ENCODE measurements around the gene SLC19A1.

SLC19A1 gene

DNA sequence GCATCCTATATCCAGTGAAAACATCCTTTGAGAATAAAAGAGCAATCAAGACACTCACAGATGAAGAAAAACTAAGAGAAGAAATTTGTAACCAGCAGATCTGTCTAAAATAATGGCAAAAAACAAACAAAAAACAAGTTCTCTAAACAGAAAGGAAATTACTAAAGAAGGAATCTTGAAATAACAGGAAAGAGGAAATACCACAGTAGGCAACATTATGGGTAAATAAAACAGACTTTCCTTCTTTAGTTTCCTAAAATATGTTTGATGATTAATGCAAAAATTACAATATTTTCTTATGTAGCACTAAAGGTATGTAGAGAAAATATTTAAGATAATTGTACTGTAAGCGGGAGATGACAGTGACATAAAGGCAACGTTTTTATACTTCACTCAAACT, 23.5 kb downstream of the SLC19A1 start:
- Histone ChIP-seq H3K36me3 (ENCODE audit: control insufficient read depth, insufficient read depth, low read length) (peaks cover 4% of the 10 kb centered on the region), H3K27me3 (ENCODE audit: control insufficient read depth, insufficient read depth, low read length) (no peaks in the 10 kb centered on the region), H3K27ac (ENCODE audit: low read depth, low read length) (no peak overlapping the region), H3K4me1 (ENCODE audit: control insufficient read depth, insufficient read depth, low read length) (no peaks in the 10 kb centered on the region), H3K9ac (ENCODE audit: low read length) (no peak overlapping the region), H3K4me3 (ENCODE audit: low read length) (no peak overlapping the region)

DNA sequence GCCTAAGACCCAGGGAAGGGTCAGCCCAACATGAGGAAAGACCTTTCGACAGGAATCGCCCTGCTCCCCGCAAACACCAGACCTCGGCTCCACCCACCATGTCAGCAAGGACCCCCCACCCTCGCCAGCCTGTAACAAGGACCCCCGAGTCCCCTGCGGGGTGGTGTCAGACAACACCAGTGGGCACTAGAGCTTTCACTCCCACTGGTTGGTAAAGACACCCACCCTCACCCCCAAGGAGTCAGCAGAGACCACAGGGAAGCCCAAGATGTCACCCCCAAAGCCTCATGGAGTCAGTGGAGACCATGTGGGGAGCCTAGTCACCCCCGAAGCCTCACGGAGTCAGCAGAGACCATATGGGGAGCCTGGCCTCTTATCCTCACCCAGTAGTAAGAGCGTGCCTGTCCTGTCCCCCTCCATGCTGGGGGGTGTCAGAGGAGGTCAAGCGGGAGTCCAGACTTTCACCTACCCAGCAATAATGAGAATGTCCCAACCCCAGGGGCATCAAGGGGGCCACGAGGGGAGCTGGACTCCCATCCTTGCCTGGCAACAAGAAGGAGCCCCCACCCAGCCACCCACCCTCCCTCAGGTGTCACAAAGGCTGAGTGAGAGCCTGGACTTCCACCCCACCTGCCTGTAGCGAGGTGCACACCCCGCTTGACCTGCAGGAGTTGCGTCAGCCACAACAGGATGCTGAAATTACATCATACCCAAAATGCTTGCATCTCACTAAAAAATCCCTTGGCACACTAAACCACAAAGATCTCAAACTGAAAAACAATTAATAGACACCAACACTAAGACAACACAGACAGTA, 24.8 kb downstream of the SLC19A1 start:
- no peak overlapping the region for H3K27ac ChIP-seq (ENCODE audit: low read depth, low read length)
- no peaks in the 10 kb centered on the region for H3K4me1 ChIP-seq (ENCODE audit: control insufficient read depth, insufficient read depth, low read length)
- no peak overlapping the region for H3K9ac ChIP-seq (ENCODE audit: low read length)
- peaks cover 4% of the 10 kb centered on the region for H3K36me3 ChIP-seq (ENCODE audit: control insufficient read depth, insufficient read depth, low read length)
- H3K4me3 ChIP-seq (ENCODE audit: low read length): no peak overlapping the region
- no peaks in the 10 kb centered on the region for H3K27me3 ChIP-seq (ENCODE audit: control insufficient read depth, insufficient read depth, low read length)

DNA sequence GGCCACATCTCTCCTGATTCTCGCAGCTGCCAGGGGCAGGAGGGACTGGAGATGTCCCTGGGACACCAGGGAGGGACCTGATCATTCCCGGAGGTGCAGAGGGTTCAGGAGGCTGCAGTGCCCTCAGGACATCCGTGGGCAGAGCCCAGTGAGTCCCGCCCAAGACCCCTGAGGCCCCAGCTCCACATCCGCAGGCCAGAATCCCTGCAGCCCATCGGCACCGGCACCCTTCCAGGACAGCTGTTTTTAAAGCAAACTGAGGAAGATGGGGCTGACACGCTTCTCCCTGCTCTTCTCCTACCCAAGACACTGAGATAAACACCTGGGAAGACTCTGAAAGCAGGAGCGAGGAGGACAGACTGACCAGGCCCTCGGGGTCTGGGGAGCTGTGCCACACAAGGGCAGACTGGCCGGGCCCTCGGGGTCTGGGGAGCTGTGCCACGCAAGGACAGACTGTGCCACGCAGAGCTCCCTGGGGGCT, 25.5 kb downstream of the SLC19A1 start:
- no peaks in the 10 kb centered on the region for H3K27me3 ChIP-seq (ENCODE audit: control insufficient read depth, insufficient read depth, low read length)
- no peak overlapping the region for H3K27ac ChIP-seq (ENCODE audit: low read depth, low read length)
- H3K9ac ChIP-seq (ENCODE audit: low read length): no peak overlapping the region
- H3K4me1 ChIP-seq (ENCODE audit: control insufficient read depth, insufficient read depth, low read length): no peaks in the 10 kb centered on the region
- H3K4me3 ChIP-seq (ENCODE audit: low read length): no peak overlapping the region
- H3K36me3 ChIP-seq (ENCODE audit: control insufficient read depth, insufficient read depth, low read length): peaks cover 4% of the 10 kb centered on the region

DNA sequence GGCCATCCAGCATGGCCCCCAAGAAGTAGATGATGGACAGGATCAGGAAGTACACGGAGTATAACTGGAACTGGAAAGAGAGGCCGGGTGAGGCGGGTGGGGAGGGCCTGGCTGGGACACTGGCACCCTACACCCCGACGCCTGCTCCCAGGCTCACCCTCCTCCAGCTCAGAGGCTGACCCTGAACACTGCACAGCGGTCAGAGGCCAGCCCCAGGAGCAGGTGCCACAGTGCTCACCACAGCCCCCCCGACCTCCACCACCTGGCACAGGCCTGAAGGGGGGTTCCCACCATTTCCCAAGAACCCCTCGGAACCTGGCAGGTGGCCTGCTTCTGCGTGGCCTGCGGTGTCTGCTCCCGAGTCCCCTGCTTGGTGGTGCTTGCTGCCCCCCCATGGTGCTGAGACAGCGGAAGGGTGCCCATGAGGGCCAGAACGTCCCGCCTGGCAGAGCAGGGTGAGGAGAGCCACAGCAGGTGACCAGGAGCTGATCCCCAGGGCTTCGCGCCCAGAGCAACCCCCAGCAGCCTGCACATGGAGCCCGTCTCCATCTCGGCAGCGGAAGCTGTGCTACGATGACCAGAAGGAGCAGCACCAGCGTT, 26.1 kb downstream of the SLC19A1 start:
- Histone ChIP-seq H3K36me3 (ENCODE audit: control insufficient read depth, insufficient read depth, low read length) (peaks cover 6% of the 10 kb centered on the region), H3K4me3 (ENCODE audit: low read length) (no peak overlapping the region), H3K27me3 (ENCODE audit: control insufficient read depth, insufficient read depth, low read length) (no peaks in the 10 kb centered on the region), H3K4me1 (ENCODE audit: control insufficient read depth, insufficient read depth, low read length) (no peaks in the 10 kb centered on the region), H3K9ac (ENCODE audit: low read length) (no peak overlapping the region), H3K27ac (ENCODE audit: low read depth, low read length) (no peak overlapping the region)

DNA sequence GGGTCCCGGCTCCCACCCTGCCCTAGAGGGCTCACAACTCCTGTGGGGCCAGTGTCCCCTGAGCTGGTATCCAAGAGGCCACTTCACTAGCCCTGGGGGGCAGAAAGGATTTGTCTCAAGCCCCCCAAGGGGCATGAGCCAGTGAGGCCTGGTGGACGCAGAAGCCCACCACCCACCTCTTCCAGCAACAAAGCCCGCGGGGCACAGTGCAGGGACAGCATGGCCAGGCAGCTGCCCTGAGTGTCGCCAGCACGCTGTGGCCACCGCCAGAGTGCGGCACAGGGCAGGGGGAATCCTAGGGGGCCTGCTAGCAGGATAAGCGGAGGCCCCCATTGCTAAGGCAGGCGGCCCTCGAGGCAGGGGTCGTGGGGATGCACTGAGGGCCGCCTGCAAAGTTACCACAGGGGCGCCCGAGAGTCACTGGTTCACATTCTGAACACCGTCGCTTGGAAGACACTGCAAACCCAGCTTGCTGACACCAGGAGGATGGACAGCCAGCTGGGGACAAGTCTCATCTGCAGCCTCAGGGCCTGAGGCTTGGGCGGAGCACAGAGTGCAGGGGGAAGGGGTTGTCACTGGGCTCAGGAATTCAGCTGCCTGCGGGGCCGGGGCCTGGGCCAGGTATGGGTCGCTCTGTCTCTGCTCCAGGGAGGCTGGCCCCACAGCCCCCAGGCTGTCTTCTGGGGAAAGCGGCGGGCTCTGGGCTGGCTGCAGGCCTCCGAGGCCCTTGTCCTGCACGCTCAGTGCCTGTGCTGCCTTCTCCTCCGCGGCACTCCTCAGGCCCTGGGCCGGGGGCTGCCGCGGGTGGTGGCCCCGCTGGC, 26.8 kb downstream of the SLC19A1 start:
- Histone ChIP-seq H3K9ac (ENCODE audit: low read length) (no peak overlapping the region), H3K27me3 (ENCODE audit: control insufficient read depth, insufficient read depth, low read length) (no peaks in the 10 kb centered on the region), H3K27ac (ENCODE audit: low read depth, low read length) (no peak overlapping the region), H3K4me3 (ENCODE audit: low read length) (no peak overlapping the region), H3K4me1 (ENCODE audit: control insufficient read depth, insufficient read depth, low read length) (no peaks in the 10 kb centered on the region), H3K36me3 (ENCODE audit: control insufficient read depth, insufficient read depth, low read length) (peaks cover 5% of the 10 kb centered on the region)

DNA sequence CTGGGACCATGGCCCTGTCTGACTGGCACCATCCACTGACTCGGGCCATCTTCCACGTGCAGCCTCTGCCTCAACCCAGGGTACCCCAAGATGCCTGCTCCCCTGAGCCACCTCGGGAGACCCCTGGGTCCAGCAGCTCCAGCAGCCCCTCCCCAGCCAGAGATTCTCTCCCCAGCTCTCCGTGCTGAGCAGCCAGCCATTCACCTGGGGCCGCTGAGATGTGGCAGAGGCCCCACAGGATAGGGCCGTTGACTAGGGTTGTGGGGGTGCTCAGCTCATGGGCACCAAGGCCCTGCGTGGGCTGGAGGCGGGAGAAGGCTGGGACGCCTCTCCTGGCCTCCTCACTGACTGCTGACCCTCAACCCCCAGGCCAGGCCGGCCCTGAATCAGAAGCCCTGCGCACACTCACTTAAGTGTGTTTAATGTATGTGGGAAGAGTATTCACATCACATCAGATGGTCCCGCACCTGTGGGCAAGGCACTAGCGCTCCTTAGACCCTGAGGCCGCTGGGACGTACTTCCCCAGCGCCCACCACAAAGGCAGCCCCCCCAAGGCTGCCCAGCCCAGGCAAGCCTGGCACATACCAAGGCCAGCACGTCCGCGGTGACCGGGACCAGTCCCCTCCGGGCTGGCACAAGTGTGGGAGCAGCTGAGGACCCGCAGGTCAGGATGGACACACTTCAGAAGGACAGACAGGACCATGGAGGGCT, 27.8 kb downstream of the SLC19A1 start:
- Histone ChIP-seq H3K9ac (ENCODE audit: low read length) (no peak overlapping the region), H3K4me3 (ENCODE audit: low read length) (no peak overlapping the region), H3K27ac (ENCODE audit: low read depth, low read length) (no peak overlapping the region), H3K36me3 (ENCODE audit: control insufficient read depth, insufficient read depth, low read length) (peaks cover 3% of the 10 kb centered on the region), H3K4me1 (ENCODE audit: control insufficient read depth, insufficient read depth, low read length) (no peaks in the 10 kb centered on the region), H3K27me3 (ENCODE audit: control insufficient read depth, insufficient read depth, low read length) (no peaks in the 10 kb centered on the region)

DNA sequence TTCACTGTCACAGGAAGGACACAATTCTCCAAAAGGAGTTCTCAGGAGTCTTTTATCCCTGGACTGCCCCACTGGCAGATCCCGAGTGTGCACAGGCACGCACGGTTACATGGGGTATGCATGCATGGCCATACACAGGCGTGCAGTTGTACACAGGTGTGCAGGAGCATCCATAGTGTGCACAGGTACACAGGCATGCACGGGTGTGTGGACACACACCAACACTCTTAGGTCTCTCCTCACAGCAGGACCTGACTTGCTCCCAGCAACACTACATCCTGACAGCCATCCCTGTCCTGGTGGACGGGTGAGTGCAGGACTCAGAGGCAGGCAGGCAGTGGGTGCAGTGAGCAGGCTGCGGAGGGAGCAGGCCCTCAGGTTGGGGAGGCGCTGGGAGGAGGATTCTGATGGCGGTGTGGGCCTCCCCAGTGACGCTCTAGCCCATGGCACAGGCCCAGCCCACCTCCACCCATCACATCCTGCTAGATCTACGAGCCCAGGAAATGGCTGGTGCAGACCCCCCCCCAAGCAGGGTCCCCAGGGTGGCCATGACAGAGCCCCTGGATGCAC, 28.4 kb downstream of the SLC19A1 start:
- H3K4me1 ChIP-seq (ENCODE audit: control insufficient read depth, insufficient read depth, low read length): no peaks in the 10 kb centered on the region
- no peak overlapping the region for H3K9ac ChIP-seq (ENCODE audit: low read length)
- peaks cover 2% of the 10 kb centered on the region for H3K36me3 ChIP-seq (ENCODE audit: control insufficient read depth, insufficient read depth, low read length)
- H3K27me3 ChIP-seq (ENCODE audit: control insufficient read depth, insufficient read depth, low read length): no peaks in the 10 kb centered on the region
- no peak overlapping the region for H3K4me3 ChIP-seq (ENCODE audit: low read length)
- no peak overlapping the region for H3K27ac ChIP-seq (ENCODE audit: low read depth, low read length)

DNA sequence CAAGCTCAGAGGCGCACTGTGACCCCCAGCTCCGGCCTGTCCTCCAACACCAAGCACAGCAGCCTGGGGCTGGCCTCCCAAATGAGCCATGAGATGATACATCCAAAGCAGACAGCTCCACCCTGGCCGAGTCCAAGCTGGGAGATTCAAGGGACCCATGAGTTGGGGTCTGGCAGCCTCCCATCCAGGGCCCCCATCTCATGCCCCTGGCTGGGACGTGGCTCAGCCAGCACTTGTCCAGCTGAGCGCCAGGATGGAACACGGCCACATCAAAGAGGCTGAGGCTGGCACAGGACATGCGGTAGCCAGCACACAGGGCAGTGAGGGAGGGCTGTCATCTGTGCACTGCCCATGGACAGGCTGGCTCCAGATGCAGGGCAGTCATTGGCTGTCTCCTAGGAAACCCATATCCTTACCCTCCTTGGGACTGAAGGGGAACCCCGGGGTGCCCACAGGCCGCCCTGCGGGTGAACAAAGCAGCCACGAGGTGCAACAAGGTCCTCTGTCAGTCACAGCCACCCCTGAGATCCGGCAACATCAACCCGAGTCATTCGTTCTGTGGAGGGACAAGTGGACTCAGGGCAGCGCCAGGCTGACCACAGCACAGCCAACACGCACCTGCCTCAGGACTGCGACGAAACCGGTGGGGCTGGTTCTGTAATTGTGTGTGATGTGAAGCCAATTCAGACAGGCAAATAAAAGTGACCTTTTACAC, 29.1 kb downstream of the SLC19A1 start:
- no peak overlapping the region for H3K27ac ChIP-seq (ENCODE audit: low read depth, low read length)
- H3K27me3 ChIP-seq (ENCODE audit: control insufficient read depth, insufficient read depth, low read length): no peaks in the 10 kb centered on the region
- H3K4me3 ChIP-seq (ENCODE audit: low read length): no peak overlapping the region
- H3K36me3 ChIP-seq (ENCODE audit: control insufficient read depth, insufficient read depth, low read length): peaks cover 2% of the 10 kb centered on the region
- H3K9ac ChIP-seq (ENCODE audit: low read length): no peak overlapping the region
- no peaks in the 10 kb centered on the region for H3K4me1 ChIP-seq (ENCODE audit: control insufficient read depth, insufficient read depth, low read length)

DNA sequence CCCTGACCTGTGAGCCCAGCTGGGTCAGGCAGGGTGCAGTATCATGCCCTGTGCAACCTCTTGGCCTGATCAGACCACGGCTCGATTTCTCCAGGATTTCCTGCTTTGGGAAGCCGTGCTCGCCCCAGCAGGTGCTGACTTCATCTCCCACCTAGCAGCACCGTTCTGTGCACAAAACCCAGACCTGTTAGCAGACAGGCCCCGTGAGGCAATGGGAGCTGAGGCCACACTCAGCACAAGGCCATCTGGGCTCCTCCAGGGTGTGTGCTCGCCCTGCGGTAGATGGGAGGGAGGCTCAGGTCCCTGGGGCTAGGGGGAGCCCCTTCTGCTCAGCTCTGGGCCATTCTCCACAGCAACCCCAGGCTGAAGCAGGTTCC, 29.6 kb downstream of the SLC19A1 start:
- no peaks in the 10 kb centered on the region for H3K4me1 ChIP-seq (ENCODE audit: control insufficient read depth, insufficient read depth, low read length)
- H3K27me3 ChIP-seq (ENCODE audit: control insufficient read depth, insufficient read depth, low read length): peaks cover under 1% of the 10 kb centered on the region
- no peak overlapping the region for H3K9ac ChIP-seq (ENCODE audit: low read length)
- H3K27ac ChIP-seq (ENCODE audit: low read depth, low read length): no peak overlapping the region
- peaks cover 2% of the 10 kb centered on the region for H3K36me3 ChIP-seq (ENCODE audit: control insufficient read depth, insufficient read depth, low read length)
- H3K4me3 ChIP-seq (ENCODE audit: low read length): no peak overlapping the region

DNA sequence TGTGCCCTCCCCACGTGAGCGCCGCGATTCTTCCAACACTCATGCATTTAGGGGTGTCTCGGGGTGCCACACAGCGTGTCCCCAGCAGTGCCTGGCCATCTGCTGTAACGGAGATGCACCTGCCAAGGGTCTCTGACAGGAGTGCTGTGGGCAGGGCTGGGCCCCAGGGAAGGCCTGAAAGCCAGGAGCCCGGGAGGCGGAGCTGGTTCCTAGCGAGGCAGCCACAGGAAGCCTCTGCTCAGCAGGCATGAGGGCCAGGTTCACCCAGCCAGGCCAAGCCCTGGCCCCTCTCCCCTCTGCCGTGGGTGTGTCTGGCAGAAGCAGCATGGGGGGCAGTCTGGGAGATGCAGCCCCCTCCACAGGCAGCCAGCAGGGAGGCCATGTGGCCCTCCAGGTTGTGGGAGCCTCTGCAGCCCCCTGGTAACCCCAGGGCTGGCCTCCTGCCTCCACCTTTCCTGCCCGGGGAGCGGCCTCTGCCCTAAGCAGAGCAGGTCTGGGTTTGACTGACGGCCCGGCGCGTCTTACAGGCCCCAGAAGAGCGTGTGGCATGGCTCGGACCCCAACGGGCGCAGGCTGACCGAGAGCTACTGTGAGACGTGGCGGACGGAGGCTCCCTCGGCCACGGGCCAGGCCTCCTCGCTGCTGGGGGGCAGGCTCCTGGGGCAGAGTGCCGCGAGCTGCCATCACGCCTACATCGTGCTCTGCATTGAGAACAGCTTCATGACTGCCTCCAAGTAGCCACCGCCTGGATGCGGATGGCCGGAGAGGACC, 30.4 kb downstream of the SLC19A1 start:
- no peak overlapping the region for H3K4me3 ChIP-seq (ENCODE audit: low read length)
- H3K36me3 ChIP-seq (ENCODE audit: control insufficient read depth, insufficient read depth, low read length): peaks cover 2% of the 10 kb centered on the region
- H3K4me1 ChIP-seq (ENCODE audit: control insufficient read depth, insufficient read depth, low read length): no peaks in the 10 kb centered on the region
- no peak overlapping the region for H3K27ac ChIP-seq (ENCODE audit: low read depth, low read length)
- H3K9ac ChIP-seq (ENCODE audit: low read length): no peak overlapping the region
- H3K27me3 ChIP-seq (ENCODE audit: control insufficient read depth, insufficient read depth, low read length): peaks cover 3% of the 10 kb centered on the region

DNA sequence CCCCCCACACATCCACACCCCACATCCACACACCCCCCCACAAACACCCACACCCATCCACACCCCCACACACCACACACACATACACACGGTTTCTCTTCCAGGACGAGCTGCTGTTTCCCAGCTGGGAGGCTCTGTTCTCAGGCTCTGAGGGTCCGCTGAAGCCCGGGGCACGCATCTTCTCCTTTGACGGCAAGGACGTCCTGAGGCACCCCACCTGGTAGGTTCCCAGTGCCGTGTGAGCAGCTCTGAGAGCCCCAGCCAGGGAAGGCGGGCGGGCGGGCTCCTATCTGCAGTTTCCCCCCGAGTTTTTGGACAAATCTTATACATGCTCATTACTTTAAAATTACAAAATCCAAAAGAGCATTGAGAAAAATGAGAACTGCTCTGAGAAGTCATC, 31.2 kb downstream of the SLC19A1 start:
- Histone ChIP-seq H3K4me1 (ENCODE audit: control insufficient read depth, insufficient read depth, low read length) (no peaks in the 10 kb centered on the region), H3K27ac (ENCODE audit: low read depth, low read length) (no peak overlapping the region), H3K9ac (ENCODE audit: low read length) (no peak overlapping the region), H3K4me3 (ENCODE audit: low read length) (no peak overlapping the region), H3K36me3 (ENCODE audit: control insufficient read depth, insufficient read depth, low read length) (peaks cover 2% of the 10 kb centered on the region), H3K27me3 (ENCODE audit: control insufficient read depth, insufficient read depth, low read length) (peaks cover 3% of the 10 kb centered on the region)
